ACC112 (cell line): Measurements from ENCODE around the gene PPM1E.

Experiments
- H2AFZ ChIP-seq: fragments of 200-600 bp; sonication (generic); one replicate; pipeline ENCODE4 v1.6.0; 2017; ENCODE audit warnings: antibody characterized with exemption, low read length; ENCODE audit not compliant: unreplicated experiment
- H3K27ac ChIP-seq: fragments of 200-600 bp; sonication (generic); 2 replicates; pipeline ENCODE4 v1.5.1; 2014; ENCODE audit warnings: low read depth, mild to moderate bottlenecking, antibody characterized with exemption, low read length, moderate library complexity
- H3K27me3 ChIP-seq: fragments of 200-600 bp; sonication (generic); 2 replicates; pipeline ENCODE4 v1.6.1; 2014; ENCODE audit warnings: mild to moderate bottlenecking, antibody characterized with exemption, low read length, moderate library complexity, mixed read lengths; ENCODE audit not compliant: insufficient read depth
- H3K36me3 ChIP-seq: fragments of 200-600 bp; sonication (generic); 2 replicates; pipeline ENCODE4 v1.6.1; 2016; ENCODE audit warnings: mild to moderate bottlenecking, antibody characterized with exemption, low read length, moderate library complexity, mixed read lengths; ENCODE audit not compliant: insufficient read depth
- H3K4me1 ChIP-seq: fragments of 200-600 bp; sonication (generic); one replicate; pipeline ENCODE4 v1.6.1; 2016; ENCODE audit warnings: low read length, mixed read lengths; ENCODE audit not compliant: insufficient read depth, unreplicated experiment, control insufficient read depth
- H3K4me3 ChIP-seq: fragments of 200-600 bp; sonication (generic); 2 replicates; pipeline ENCODE4 v1.5.1; 2014; ENCODE audit warnings: mild to moderate bottlenecking, low read depth, low read length
- H3K79me2 ChIP-seq: fragments of 200-600 bp; sonication (generic); one replicate; pipeline ENCODE4 v1.6.0; 2016; ENCODE audit warnings: low read length; ENCODE audit not compliant: control insufficient read depth, unreplicated experiment, insufficient read depth

The PPM1E gene

GRCh38 chr17:59028328-59028727 lies 272.7 kb downstream of the PPM1E start:
- Histone ChIP-seq H3K27me3 (no peaks in the 10 kb centered on the region), H3K4me1 (no peaks in the 10 kb centered on the region), H3K4me3 (no peak overlapping the region), H3K36me3 (peaks cover 10% of the 10 kb centered on the region; the same call in 1 of the 2 replicates), H3K27ac (no peak overlapping the region), H3K79me2 (no peaks in the 10 kb centered on the region), H2AFZ (no peak overlapping the region)

GRCh38 chr17:59030811-59031210 lies 275.2 kb downstream of the PPM1E start:
- no peak overlapping the region for H3K4me3 ChIP-seq
- H3K27me3 ChIP-seq, result no peaks in the 10 kb centered on the region
- no peak overlapping the region for H3K27ac ChIP-seq
- H2AFZ ChIP-seq, result no peak overlapping the region
- peaks cover 10% of the 10 kb centered on the region; the same call in 1 of the 2 replicates for H3K36me3 ChIP-seq
- H3K4me1 ChIP-seq, result no peaks in the 10 kb centered on the region
- no peaks in the 10 kb centered on the region for H3K79me2 ChIP-seq
